K562 (cell line): ENCODE data around the gene RHEB. TPM values are rescaled to one million over a fixed set of nuclear protein-coding genes. Genes with fewer than 3 reads are reported as not detected.

Source experiments
- MGA ChIP-seq: fragments of 450-650 bp; IDR thresholded peaks from 2 replicates; pipeline ENCODE4 v1.6.1; 2016; ENCODE audit warnings: mild to moderate bottlenecking, moderate library complexity
- NFIX ChIP-seq: fragments of 250-450 bp; sonication (Bioruptor Pico); IDR thresholded peaks from 2 replicates; pipeline ENCODE4 v1.4.0; 2020; ENCODE audit warnings: low read depth, mild to moderate bottlenecking, moderate library complexity
- polyA plus RNA-seq, 8 experiments: library from polyadenylated mRNA; depleted of rRNA in 4 of 8; stranded (reverse) in 5 of 8; unstranded in 3 of 8; fragments of >200 nt; fragmentation: Nextera tagmentation in 2 of 8; fragmentation: Illumina TruSeq in 1 of 8; extraction: Ambion mirVana in 2 of 8; extraction: Trizol in 1 of 8; gene quantifications; 2 replicates each; pipeline versions ENCODE4 v1.2.1 to v1.2.3, GENCODE V29; 2011 to 2014; ENCODE audit warnings: inconsistent platforms in 1 of 8, missing spikeins in 1 of 8
- total RNA-seq, 7 experiments: library from RNA; depleted of rRNA in 6 of 7; stranded (reverse); fragments of >200 nt in 6 of 7; fragmentation: Illumina TruSeq in 2 of 7; extraction: Trizol in 2 of 7; gene quantifications; 2 replicates each; pipeline versions ENCODE4 v1.2.1 to v1.2.3, GENCODE V29; 2011 to 2021; ENCODE audit warnings: low replicate concordance in 1 of 7

The RHEB gene
- total and polyA plus RNA-seq, 9 of the 15 experiments (the other 6 are each of a cell fraction or from before 2014, with no cell fraction given): 28.5 to 249 (median 182) TPM

- TF ChIP-seq MGA (no peak), NFIX (no peak)
These were observed 36.9 kb upstream of the RHEB start (continued) for GRCh38 chr7:151556592-151556991.
